ENCODE data around the gene TMEM231. TPM values are rescaled to one million over a fixed set of nuclear protein-coding genes. Genes with fewer than 3 reads are reported as not detected.
A peak's percentile ranks its signal among the peaks of the same experiment; 100 is the strongest.
"Not testable (repeated sequence)": the region's sequence is repeated elsewhere in the genome, so short reads cannot be mapped to it uniquely, and the experiment has no call there.

Gene TMEM231
- total and polyA plus RNA-seq, 2 donors (not counting 1 experiment from before 2014, with no cell fraction given) = 9.6 to 18.8 TPM

- Histone ChIP-seq H3K4me2 (ENCODE audit: extremely low read depth, insufficient read depth, low read length) (no peak overlapping the region), H3K4me3 (replicated peaks in 1 of 4; ENCODE audit: control extremely low read depth in 1 of 4, insufficient read depth in 1 of 4, low read depth in 3 of 4, low read length in 4 of 4) (no peak overlapping the region), H3K27ac (ENCODE audit: insufficient read depth, low read length) (no peak overlapping the region), H3K9ac (ENCODE audit: insufficient read depth, low read length) (no peak overlapping the region), H3K9me3 (ENCODE audit: control insufficient read depth, insufficient read depth, low read depth, low read length) (no peaks in the 10 kb centered on the region), H3K79me2 (ENCODE audit: control insufficient read depth, insufficient read depth, low read length) (no peaks in the 10 kb centered on the region), H2AFZ (ENCODE audit: low read length) (no peak overlapping the region), H4K20me1 (ENCODE audit: control insufficient read depth, extremely low read depth, insufficient read depth, low read length) (no peaks in the 10 kb centered on the region), H3K27me3 (ENCODE audit: control insufficient read depth, insufficient read depth, low read length) (no peaks in the 10 kb centered on the region), H3K4me1 (ENCODE audit: control insufficient read depth, extremely low read depth, insufficient read depth, low read length) (no peaks in the 10 kb centered on the region), H3K36me3 (ENCODE audit: control insufficient read depth, insufficient read depth, low read length) (peaks cover 3% of the 10 kb centered on the region)
- TF ChIP-seq CTCF (conservative IDR thresholded peaks at IDR 0.05 in 1 of 2, IDR thresholded peaks at IDR 0.05 in 1 of 2; ENCODE audit: low read depth in 1 of 2, low read length in 2 of 2) (no peak), EZH2 (IDR thresholded peaks at IDR 0.05; ENCODE audit: low read length, missing control alignments) (no peak)
- DNase-seq (ENCODE audit: low read depth in 2 of 2) = peak in 1 of 2 donors; percentile 39
These were observed 43.6 kb upstream of the TMEM231 start for GRCh38 chr16:75599452-75600277.

- H3K4me1 ChIP-seq (ENCODE audit: control insufficient read depth, extremely low read depth, insufficient read depth, low read length) = peaks cover 5% of the 10 kb centered on the region
- H3K9ac ChIP-seq (ENCODE audit: insufficient read depth, low read length) = no peak overlapping the region
- H3K79me2 ChIP-seq (ENCODE audit: control insufficient read depth, insufficient read depth, low read length) = no peaks in the 10 kb centered on the region
- no peak for TF ChIP-seq CTCF (conservative IDR thresholded peaks at IDR 0.05 in 1 of 2, IDR thresholded peaks at IDR 0.05 in 1 of 2; ENCODE audit: low read depth in 1 of 2, low read length in 2 of 2)
- no peak for TF ChIP-seq EZH2 (IDR thresholded peaks at IDR 0.05; ENCODE audit: low read length, missing control alignments)
- H4K20me1 ChIP-seq (ENCODE audit: control insufficient read depth, extremely low read depth, insufficient read depth, low read length) = no peaks in the 10 kb centered on the region
- H3K4me3 ChIP-seq (replicated peaks in 1 of 4; ENCODE audit: control extremely low read depth in 1 of 4, insufficient read depth in 1 of 4, low read depth in 3 of 4, low read length in 4 of 4) = no peak overlapping the region
- no peaks in the 10 kb centered on the region for H3K9me3 ChIP-seq (ENCODE audit: control insufficient read depth, insufficient read depth, low read depth, low read length)
- H3K27ac ChIP-seq (ENCODE audit: insufficient read depth, low read length) = no peak overlapping the region
- H3K27me3 ChIP-seq (ENCODE audit: control insufficient read depth, insufficient read depth, low read length) = no peaks in the 10 kb centered on the region
- H3K36me3 ChIP-seq (ENCODE audit: control insufficient read depth, insufficient read depth, low read length) = no peaks in the 10 kb centered on the region
- peak overlapping the region; percentile 46 for H3K4me2 ChIP-seq (ENCODE audit: extremely low read depth, insufficient read depth, low read length)
- no peak overlapping the region for H2AFZ ChIP-seq (ENCODE audit: low read length)
- DNase-seq (ENCODE audit: low read depth in 2 of 2) = peak; percentile 9 to 91
These were observed 38.1 kb upstream of the TMEM231 start for GRCh38 chr16:75593825-75594820.

GRCh38 chr16:75593308-75593707, 37.3 kb upstream of the TMEM231 start:
- no peak overlapping the region for H3K4me3 ChIP-seq (replicated peaks in 1 of 4; ENCODE audit: control extremely low read depth in 1 of 4, insufficient read depth in 1 of 4, low read depth in 3 of 4, low read length in 4 of 4)
- H3K27ac ChIP-seq (ENCODE audit: insufficient read depth, low read length) = no peak overlapping the region
- H4K20me1 ChIP-seq (ENCODE audit: control insufficient read depth, extremely low read depth, insufficient read depth, low read length) = no peaks in the 10 kb centered on the region
- DNase-seq (ENCODE audit: low read depth in 2 of 2) = no peak
- no peak overlapping the region for H2AFZ ChIP-seq (ENCODE audit: low read length)
- H3K36me3 ChIP-seq (ENCODE audit: control insufficient read depth, insufficient read depth, low read length) = no peaks in the 10 kb centered on the region
- H3K9ac ChIP-seq (ENCODE audit: insufficient read depth, low read length) = no peak overlapping the region
- no peaks in the 10 kb centered on the region for H3K79me2 ChIP-seq (ENCODE audit: control insufficient read depth, insufficient read depth, low read length)
- peaks cover 5% of the 10 kb centered on the region for H3K4me1 ChIP-seq (ENCODE audit: control insufficient read depth, extremely low read depth, insufficient read depth, low read length)
- TF ChIP-seq CTCF (conservative IDR thresholded peaks at IDR 0.05 in 1 of 2, IDR thresholded peaks at IDR 0.05 in 1 of 2; ENCODE audit: low read depth in 1 of 2, low read length in 2 of 2) (no peak), EZH2 (IDR thresholded peaks at IDR 0.05; ENCODE audit: low read length, missing control alignments) (no peak)
- no peaks in the 10 kb centered on the region for H3K9me3 ChIP-seq (ENCODE audit: control insufficient read depth, insufficient read depth, low read depth, low read length)
- no peaks in the 10 kb centered on the region for H3K27me3 ChIP-seq (ENCODE audit: control insufficient read depth, insufficient read depth, low read length)
- no peak overlapping the region for H3K4me2 ChIP-seq (ENCODE audit: extremely low read depth, insufficient read depth, low read length)

- not testable (repeated sequence) for H3K27me3 ChIP-seq (ENCODE audit: control insufficient read depth, insufficient read depth, low read length); H2AFZ ChIP-seq (ENCODE audit: low read length); H3K4me3 ChIP-seq (replicated peaks in 1 of 4; ENCODE audit: control extremely low read depth in 1 of 4, insufficient read depth in 1 of 4, low read depth in 3 of 4, low read length in 4 of 4); H3K9me3 ChIP-seq (ENCODE audit: control insufficient read depth, insufficient read depth, low read depth, low read length); H3K79me2 ChIP-seq (ENCODE audit: control insufficient read depth, insufficient read depth, low read length); H3K4me1 ChIP-seq (ENCODE audit: control insufficient read depth, extremely low read depth, insufficient read depth, low read length); H3K9ac ChIP-seq (ENCODE audit: insufficient read depth, low read length); H3K4me2 ChIP-seq (ENCODE audit: extremely low read depth, insufficient read depth, low read length); H3K36me3 ChIP-seq (ENCODE audit: control insufficient read depth, insufficient read depth, low read length); H3K27ac ChIP-seq (ENCODE audit: insufficient read depth, low read length); H4K20me1 ChIP-seq (ENCODE audit: control insufficient read depth, extremely low read depth, insufficient read depth, low read length)
- peak in 1 of 2 donors; percentile 67 for DNase-seq (ENCODE audit: low read depth in 2 of 2)
These were observed 35.9 kb upstream of the TMEM231 start for GRCh38 chr16:75591927-75592326.
